SK-N-SH (cell line): ENCODE measurements around the gene NNT.

ENCODE experiments used
- ELF1 ChIP-seq: IDR thresholded peaks from 2 replicates; pipeline ENCODE4 v1.4.0; 2012
- EP300 ChIP-seq, 2 experiments: IDR thresholded peaks; 2 replicates each; pipeline versions ENCODE4 v1.4.0 to v1.6.1; 2012; ENCODE audit warnings: borderline replicate concordance in 1 of 2, low read depth in 1 of 2, low read length in 1 of 2
- EZH2phosphoT487 ChIP-seq: fragments of 200-600 bp; sonication (generic); IDR thresholded peaks from 2 replicates; pipeline ENCODE4 v1.6.1; 2017; ENCODE audit warnings: low read depth, mixed run types, mild to moderate bottlenecking, antibody characterized with exemption, moderate library complexity, borderline replicate concordance
- FOXM1 ChIP-seq: IDR thresholded peaks from 2 replicates; pipeline ENCODE4 v1.4.0; 2012; ENCODE audit warnings: low read depth, mild to moderate bottlenecking
- JUND ChIP-seq: IDR thresholded peaks from 2 replicates; pipeline ENCODE4 v1.4.0; 2012
- MEF2A ChIP-seq: IDR thresholded peaks from 2 replicates; pipeline ENCODE4 v1.4.0; 2012; ENCODE audit warnings: low read depth, borderline replicate concordance
- POLR2AphosphoS5 ChIP-seq: IDR thresholded peaks from 2 replicates; pipeline ENCODE4 v1.6.1; 2012; ENCODE audit warnings: low read depth, low read length
- RCOR1 ChIP-seq: fragments of 150-350 bp; IDR thresholded peaks from 2 replicates; pipeline ENCODE4 v1.6.1; 2017; ENCODE audit warnings: antibody characterized with exemption, low read length
- RFX5 ChIP-seq: IDR thresholded peaks from 2 replicates; pipeline ENCODE4 v1.6.1; 2012; ENCODE audit warnings: mild to moderate bottlenecking, improper control_type of control experiment, low read length
- SIN3A ChIP-seq: IDR thresholded peaks from 2 replicates; pipeline ENCODE4 v1.6.1; 2012; ENCODE audit warnings: low read depth, mild to moderate bottlenecking, low read length, moderate library complexity, borderline replicate concordance
- YY1 ChIP-seq: IDR thresholded peaks from 2 replicates; pipeline ENCODE4 v1.4.0; 2012; ENCODE audit warnings: low read depth, mild to moderate bottlenecking
- TF ChIP-seq, protein P1 (sequence below): fragments of 200-600 bp; sonication (generic); IDR thresholded peaks from 2 replicates; pipeline ENCODE4 v1.6.1; 2017; ENCODE audit warnings: antibody characterized with exemption, mild to moderate bottlenecking, moderate library complexity
- TF ChIP-seq, protein P2 (sequence below): fragments of 150-350 bp; IDR thresholded peaks from 2 replicates; pipeline ENCODE4 v1.6.1; 2017; ENCODE audit warnings: antibody characterized with exemption, low read length, low read depth, borderline replicate concordance
- TF ChIP-seq, protein P3 (sequence below): IDR thresholded peaks from 2 replicates; pipeline ENCODE4 v1.4.0; 2012; ENCODE audit warnings: low read depth, borderline replicate concordance

DNA sequence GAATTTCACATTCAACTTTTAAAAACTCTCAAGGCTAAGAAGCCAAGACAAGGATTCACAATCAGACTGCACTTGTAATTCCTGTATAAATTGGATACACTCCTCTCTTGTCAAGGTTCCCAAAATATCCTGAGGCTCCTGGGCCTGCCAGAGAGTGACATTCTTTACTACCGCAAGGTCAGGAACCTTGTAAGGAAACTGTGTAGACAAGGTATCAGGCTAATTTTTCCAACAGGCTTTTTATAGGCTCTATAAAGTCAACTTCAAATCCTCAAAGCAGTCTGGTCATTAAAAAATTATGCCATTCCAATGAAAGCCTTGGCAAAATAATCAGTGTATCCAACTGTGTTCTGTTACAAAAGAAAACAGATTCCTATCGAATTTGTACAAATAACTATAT lies 30.6 kb upstream of the NNT start:
- TF ChIP-seq POLR2AphosphoS5 (no peak), MEF2A (no peak), FOXM1 (no peak), YY1 (no peak), EZH2phosphoT487 (no peak), RFX5 (no peak), JUND (no peak), SIN3A (no peak), EP300 (IDR thresholded peaks at IDR 0.05; ENCODE audit: borderline replicate concordance in 1 of 2, low read depth in 1 of 2, low read length in 1 of 2) (no peak), RCOR1 (no peak), ELF1 (no peak)
- TF ChIP-seq, protein P1, sequence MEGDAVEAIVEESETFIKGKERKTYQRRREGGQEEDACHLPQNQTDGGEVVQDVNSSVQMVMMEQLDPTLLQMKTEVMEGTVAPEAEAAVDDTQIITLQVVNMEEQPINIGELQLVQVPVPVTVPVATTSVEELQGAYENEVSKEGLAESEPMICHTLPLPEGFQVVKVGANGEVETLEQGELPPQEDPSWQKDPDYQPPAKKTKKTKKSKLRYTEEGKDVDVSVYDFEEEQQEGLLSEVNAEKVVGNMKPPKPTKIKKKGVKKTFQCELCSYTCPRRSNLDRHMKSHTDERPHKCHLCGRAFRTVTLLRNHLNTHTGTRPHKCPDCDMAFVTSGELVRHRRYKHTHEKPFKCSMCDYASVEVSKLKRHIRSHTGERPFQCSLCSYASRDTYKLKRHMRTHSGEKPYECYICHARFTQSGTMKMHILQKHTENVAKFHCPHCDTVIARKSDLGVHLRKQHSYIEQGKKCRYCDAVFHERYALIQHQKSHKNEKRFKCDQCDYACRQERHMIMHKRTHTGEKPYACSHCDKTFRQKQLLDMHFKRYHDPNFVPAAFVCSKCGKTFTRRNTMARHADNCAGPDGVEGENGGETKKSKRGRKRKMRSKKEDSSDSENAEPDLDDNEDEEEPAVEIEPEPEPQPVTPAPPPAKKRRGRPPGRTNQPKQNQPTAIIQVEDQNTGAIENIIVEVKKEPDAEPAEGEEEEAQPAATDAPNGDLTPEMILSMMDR = no peak
- TF ChIP-seq, protein P2, sequence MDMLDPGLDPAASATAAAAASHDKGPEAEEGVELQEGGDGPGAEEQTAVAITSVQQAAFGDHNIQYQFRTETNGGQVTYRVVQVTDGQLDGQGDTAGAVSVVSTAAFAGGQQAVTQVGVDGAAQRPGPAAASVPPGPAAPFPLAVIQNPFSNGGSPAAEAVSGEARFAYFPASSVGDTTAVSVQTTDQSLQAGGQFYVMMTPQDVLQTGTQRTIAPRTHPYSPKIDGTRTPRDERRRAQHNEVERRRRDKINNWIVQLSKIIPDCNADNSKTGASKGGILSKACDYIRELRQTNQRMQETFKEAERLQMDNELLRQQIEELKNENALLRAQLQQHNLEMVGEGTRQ = no peak
- TF ChIP-seq, protein P3, sequence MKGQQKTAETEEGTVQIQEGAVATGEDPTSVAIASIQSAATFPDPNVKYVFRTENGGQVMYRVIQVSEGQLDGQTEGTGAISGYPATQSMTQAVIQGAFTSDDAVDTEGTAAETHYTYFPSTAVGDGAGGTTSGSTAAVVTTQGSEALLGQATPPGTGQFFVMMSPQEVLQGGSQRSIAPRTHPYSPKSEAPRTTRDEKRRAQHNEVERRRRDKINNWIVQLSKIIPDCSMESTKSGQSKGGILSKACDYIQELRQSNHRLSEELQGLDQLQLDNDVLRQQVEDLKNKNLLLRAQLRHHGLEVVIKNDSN = no peak
